WI38 (cell line): ENCODE results near the gene FAM200A.
"Not testable (repeated sequence)": the region's sequence is repeated elsewhere in the genome, so short reads cannot be mapped to it uniquely, and the experiment has no call there.

Source experiments
- H3K4me3 ChIP-seq: 2 replicates; pipeline ENCODE4 v1.5.1; 2011; ENCODE audit warnings: low read depth, mild to moderate bottlenecking, control low read depth, low read length
- CTCF ChIP-seq: IDR thresholded peaks from 2 replicates; pipeline ENCODE4 v1.5.1; 2012; ENCODE audit warnings: low read depth, mild to moderate bottlenecking, control low read depth, low read length

FAM200A gene

DNA sequence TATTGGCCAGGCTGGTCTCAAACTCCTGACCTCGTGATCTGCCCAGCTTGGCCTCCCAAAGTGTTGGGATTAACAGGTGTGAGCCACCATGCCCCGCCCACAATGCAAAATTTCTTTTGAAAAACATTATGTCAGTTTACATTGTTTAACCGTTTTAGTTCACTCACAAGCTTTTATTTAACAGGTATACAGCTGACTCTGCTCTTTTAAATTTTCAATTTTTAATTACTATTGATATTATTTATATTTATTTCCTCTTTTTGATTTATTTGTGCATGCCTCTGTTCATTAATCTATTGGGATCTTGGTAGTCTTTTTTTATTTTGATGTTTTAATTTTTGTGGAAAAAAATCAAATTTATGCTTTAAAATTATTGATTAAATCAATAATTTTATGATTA is 30.5 kb downstream of the FAM200A start:
- no peak for TF ChIP-seq CTCF
- no peak overlapping the region for H3K4me3 ChIP-seq

DNA sequence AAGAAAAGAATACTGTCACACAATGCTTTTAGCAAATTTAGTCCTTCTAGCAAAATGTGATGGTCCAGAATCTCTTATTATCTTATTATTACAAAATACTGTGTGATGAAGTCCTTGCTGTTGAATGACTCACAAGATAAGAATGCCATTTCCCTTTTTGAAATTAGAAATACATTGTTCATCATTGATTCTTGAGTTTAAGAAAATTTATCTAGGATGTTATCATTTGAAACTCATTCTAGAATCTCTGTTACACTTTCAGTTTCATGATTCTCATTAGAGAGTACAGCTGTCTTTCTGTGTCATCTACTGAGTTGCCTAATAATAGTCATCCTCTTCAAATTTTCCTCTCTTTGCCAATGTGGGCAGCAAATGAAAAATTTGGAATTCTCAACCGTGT is 37.9 kb downstream of the FAM200A start:
- TF ChIP-seq CTCF, result no peak
- no peak overlapping the region for H3K4me3 ChIP-seq

- H3K4me3 ChIP-seq, result peak overlapping the region; percentile 95
- TF ChIP-seq CTCF, result no peak
Measured at GRCh38 chr7:99505324-99505662, 46.6 kb downstream of the FAM200A start.

GRCh38 chr7:99504603-99505323 is 47.2 kb downstream of the FAM200A start, which contains the start of gene ZKSCAN5:
Gene ZKSCAN5 (plus strand): TSS chr7:99504662. CDS start chr7:99506045, 1,383 bp downstream.
- H3K4me3 ChIP-seq, result peak within 1 kb of the TSS; percentile 95
- TF ChIP-seq CTCF, result no peak

- no peak for TF ChIP-seq CTCF
- peak overlapping the region; percentile 95 for H3K4me3 ChIP-seq
Measured at GRCh38 chr7:99504281-99504602, 47.7 kb downstream of the FAM200A start.

GRCh38 chr7:99501236-99501635 is 50.7 kb downstream of the FAM200A start:
- H3K4me3 ChIP-seq, result not testable (repeated sequence)

GRCh38 chr7:99500637-99501009 is 51.3 kb downstream of the FAM200A start:
- H3K4me3 ChIP-seq, result peak overlapping the region; percentile 97
- no peak for TF ChIP-seq CTCF
